Liver (tissue), 9 donors: Measurements from ENCODE around the gene ULK1. TPM values are rescaled to one million over a fixed set of nuclear protein-coding genes. Genes with fewer than 3 reads are reported as not detected.

Experiments
- DNase-seq: peaks from one replicate; pipeline ENCODE4 v3.0.0-alpha.2; 2017; ENCODE audit warnings: low spot score
- H3K27ac ChIP-seq, 2 donors: one replicate each; pipeline ENCODE4 v1.7.0; 2013; ENCODE audit warnings: inconsistent platforms in 2 of 2, low read length in 2 of 2, control low read depth in 1 of 2, low read depth in 1 of 2, mild to moderate bottlenecking in 1 of 2
- H3K27me3 ChIP-seq, 4 donors: one replicate each; pipeline versions ENCODE4 v1.6.1 to v1.7.0; 2013; ENCODE audit warnings: low read length in 3 of 4, inconsistent platforms in 1 of 4, mild to moderate bottlenecking in 1 of 4, moderate library complexity in 1 of 4; ENCODE audit not compliant: control insufficient read depth in 4 of 4, insufficient read depth in 4 of 4
- H3K36me3 ChIP-seq, 4 donors: one replicate each; pipeline versions ENCODE4 v1.6.1 to v1.7.0; 2013; ENCODE audit warnings: low read length in 3 of 4, mild to moderate bottlenecking in 3 of 4, low read depth in 1 of 4, moderate library complexity in 1 of 4; ENCODE audit not compliant: control insufficient read depth in 4 of 4, insufficient read depth in 3 of 4
- H3K4me1 ChIP-seq, 4 donors: one replicate each; pipeline versions ENCODE4 v1.6.1 to v1.7.0; 2013; ENCODE audit warnings: low read length in 3 of 4, mild to moderate bottlenecking in 3 of 4, moderate library complexity in 1 of 4; ENCODE audit not compliant: control insufficient read depth in 4 of 4, insufficient read depth in 4 of 4
- H3K4me3 ChIP-seq, 3 donors: one replicate each; pipeline versions ENCODE4 v1.6.1 to v1.7.0; 2013; ENCODE audit warnings: low read length in 3 of 3, control low read depth in 1 of 3, low read depth in 1 of 3, mild to moderate bottlenecking in 1 of 3
- H3K9ac ChIP-seq, 2 donors: one replicate each; pipeline ENCODE4 v1.7.0; 2013; ENCODE audit warnings: low read length in 2 of 2, mild to moderate bottlenecking in 2 of 2, moderate library complexity in 2 of 2, control low read depth in 1 of 2, low read depth in 1 of 2
- H3K9me3 ChIP-seq, 4 donors: one replicate each; pipeline versions ENCODE4 v1.6.1 to v1.7.0; 2013; ENCODE audit warnings: low read length in 3 of 4; ENCODE audit not compliant: control insufficient read depth in 4 of 4
- ATF3 ChIP-seq: IDR thresholded peaks from 2 replicates; pipeline ENCODE4 v1.6.1; 2016; ENCODE audit warnings: antibody characterized with exemption
- CTCF ChIP-seq: fragments of 150-350 bp; IDR thresholded peaks from 2 replicates; pipeline ENCODE4 v1.5.1; 2017; ENCODE audit warnings: improper control_type of control experiment, low read depth, low read length; ENCODE audit not compliant: missing input control
- EGR1 ChIP-seq, 2 donors: IDR thresholded peaks; 2 replicates each; pipeline ENCODE4 v1.6.1; 2016 to 2018; ENCODE audit warnings: antibody characterized with exemption in 2 of 2, low read depth in 2 of 2
- FOXA2 ChIP-seq: IDR thresholded peaks from 2 replicates; pipeline ENCODE4 v1.6.1; 2016; ENCODE audit warnings: antibody characterized with exemption
- GABPA ChIP-seq, 2 donors: IDR thresholded peaks in 1 of 2; conservative IDR thresholded peaks in 1 of 2; 2 replicates each; pipeline ENCODE4 v1.6.1; 2016; ENCODE audit warnings: antibody characterized with exemption in 2 of 2, mild to moderate bottlenecking in 1 of 2, moderate library complexity in 1 of 2
- HNF4A ChIP-seq, 2 donors: conservative IDR thresholded peaks; 2 replicates each; pipeline ENCODE4 v1.6.1; 2016; ENCODE audit warnings: antibody characterized with exemption in 2 of 2, mild to moderate bottlenecking in 2 of 2
- HNF4G ChIP-seq: IDR thresholded peaks from 2 replicates; pipeline ENCODE4 v1.6.1; 2016; ENCODE audit warnings: antibody characterized with exemption
- JUND ChIP-seq, 2 donors: IDR thresholded peaks; 2 replicates each; pipeline ENCODE4 v1.6.1; 2016; ENCODE audit warnings: antibody characterized with exemption in 2 of 2
- MAX ChIP-seq: IDR thresholded peaks from 2 replicates; pipeline ENCODE4 v1.6.1; 2016; ENCODE audit warnings: antibody characterized with exemption
- NR2F2 ChIP-seq: IDR thresholded peaks from 2 replicates; pipeline ENCODE4 v1.6.1; 2016; ENCODE audit warnings: antibody characterized with exemption
- RAD21 ChIP-seq, 2 donors: IDR thresholded peaks; 2 replicates each; pipeline ENCODE4 v1.6.1; 2016; ENCODE audit warnings: antibody characterized with exemption in 2 of 2, mild to moderate bottlenecking in 2 of 2
- REST ChIP-seq: IDR thresholded peaks from 2 replicates; pipeline ENCODE4 v1.6.1; 2016; ENCODE audit warnings: antibody characterized with exemption, mild to moderate bottlenecking
- RXRA ChIP-seq, 2 donors: IDR thresholded peaks; 2 replicates each; pipeline ENCODE4 v1.6.1; 2017 to 2018; ENCODE audit warnings: antibody characterized with exemption in 2 of 2, mild to moderate bottlenecking in 1 of 2
- SP1 ChIP-seq: IDR thresholded peaks from 2 replicates; pipeline ENCODE4 v1.6.1; 2018; ENCODE audit warnings: antibody characterized with exemption, mild to moderate bottlenecking
- TAF1 ChIP-seq: conservative IDR thresholded peaks from 2 replicates; pipeline ENCODE4 v1.6.1; 2016; ENCODE audit warnings: antibody characterized with exemption, mild to moderate bottlenecking
- ZBTB33 ChIP-seq: IDR thresholded peaks from 2 replicates; pipeline ENCODE4 v1.6.1; 2016; ENCODE audit warnings: antibody characterized with exemption
- WGBS: extraction: QIAGEN DNeasy Blood & Tissue Kit; methylation state at CpG from one replicate; pipeline ENCODE4 v1.1.7; 2013; 5-methylcytosine and 5-hydroxymethylcytosine counted together
- polyA plus RNA-seq, 2 donors: library from polyadenylated mRNA; stranded (reverse) in 1 of 2; unstranded in 1 of 2; fragments of 200-250 nt in 1 of 2; fragments of >200 nt in 1 of 2; fragmentation: Nextera tagmentation in 1 of 2; extraction: Ambion mirVana in 1 of 2; gene quantifications; one replicate each; pipeline versions ENCODE4 v1.2.1 to v1.2.3, GENCODE V29; 2013 to 2015
- total RNA-seq, 2 donors: library from RNA; depleted of rRNA; stranded (reverse); fragments of >200 nt; gene quantifications; one replicate each; pipeline ENCODE4 v1.2.3, GENCODE V29; 2014
- donor health status: healthy.
- donor health status: healthy.
- donor health status: healthy.
- donor health status: healthy.
- donor health status: healthy.

Gene ULK1
- total and polyA plus RNA-seq, 4 donors: 12.5 to 41.7 (median 15.1) TPM

- Histone ChIP-seq H3K36me3 (peaks cover 10 to 23% (median 13%) of the 10 kb centered on the region in 4 donors), H3K27me3 (no peaks in the 10 kb centered on the region), H3K27ac (no peak overlapping the region), H3K9ac (no peak overlapping the region), H3K9me3 (no peaks in the 10 kb centered on the region), H3K4me1 (peaks cover 0 to 9% (median under 1%) of the 10 kb centered on the region in 4 donors), H3K4me3 (no peak overlapping the region)
- 94% methylated on average over 5 of the region's 5 CpGs for WGBS
- TF ChIP-seq RAD21 (IDR thresholded peaks at IDR 0.05) (no peak), SP1 (no peak)
- no peak for DNase-seq
Measured at GRCh38 chr12:131904346-131904745, 9.9 kb downstream of the ULK1 start.

GRCh38 chr12:131905081-131905629, 10.7 kb downstream of the ULK1 start:
- Histone ChIP-seq H3K36me3 (peaks cover 12 to 31% (median 16%) of the 10 kb centered on the region in 4 donors), H3K9ac (no peak overlapping the region)
- DNase-seq: no peak

GRCh38 chr12:131905630-131906091, 11.2 kb downstream of the ULK1 start:
- peaks cover 0 to 7% (median 0%) of the 10 kb centered on the region in 4 donors for H3K4me1 ChIP-seq
- H3K9ac ChIP-seq: no peak overlapping the region
- peaks cover 9 to 36% (median 18%) of the 10 kb centered on the region in 4 donors for H3K36me3 ChIP-seq
- H3K4me3 ChIP-seq: no peak overlapping the region
- H3K27me3 ChIP-seq: no peaks in the 10 kb centered on the region
- H3K27ac ChIP-seq: no peak overlapping the region
- no peaks in the 10 kb centered on the region for H3K9me3 ChIP-seq
- DNase-seq: no peak
- 93% methylated on average over 15 of the region's 15 CpGs for WGBS
- TF ChIP-seq TAF1 (no peak), FOXA2 (no peak), RXRA (IDR thresholded peaks at IDR 0.05) (no peak), EGR1 (IDR thresholded peaks at IDR 0.05; ENCODE audit: low read depth in 2 of 2) (no peak), MAX (no peak), RAD21 (IDR thresholded peaks at IDR 0.05) (no peak), REST (no peak), HNF4A (conservative IDR thresholded peaks at IDR 0.05) (no peak), CTCF (no peak), SP1 (no peak)

More at GRCh38 chr12:131905081-131905629, 10.7 kb downstream of the ULK1 start:
- WGBS: 94% methylated on average over 13 of the region's 13 CpGs
- TF ChIP-seq HNF4G: no peak
- no peak for TF ChIP-seq TAF1
- no peak for TF ChIP-seq RAD21 (IDR thresholded peaks at IDR 0.05)
- no peak for TF ChIP-seq HNF4A (conservative IDR thresholded peaks at IDR 0.05)
- no peak for TF ChIP-seq ZBTB33
- no peak for TF ChIP-seq FOXA2
- TF ChIP-seq NR2F2: no peak
- no peak for TF ChIP-seq GABPA (IDR thresholded peaks at IDR 0.05 in 1 of 2, conservative IDR thresholded peaks at IDR 0.05 in 1 of 2)
- TF ChIP-seq JUND (IDR thresholded peaks at IDR 0.05): no peak
- no peak for TF ChIP-seq MAX
- no peak for TF ChIP-seq ATF3
- no peak for TF ChIP-seq EGR1 (IDR thresholded peaks at IDR 0.05; ENCODE audit: low read depth in 2 of 2)
- no peak for TF ChIP-seq SP1
- H3K27me3 ChIP-seq: no peaks in the 10 kb centered on the region
- H3K4me1 ChIP-seq: peaks cover 0 to 9% (median 0%) of the 10 kb centered on the region in 4 donors
- no peak overlapping the region for H3K27ac ChIP-seq
- H3K4me3 ChIP-seq: no peak overlapping the region
- H3K9me3 ChIP-seq: no peaks in the 10 kb centered on the region
